Choroid plexus epithelial cell (primary cell): ENCODE measurements around the gene ZNF683.
"Not testable (repeated sequence)": the region's sequence is repeated elsewhere in the genome, so short reads cannot be mapped to it uniquely, and the experiment has no call there.

Experiments
- DNase-seq: peaks from one replicate; pipeline ENCODE4 v3.0.0-alpha.2; 2010; ENCODE audit warnings: low read depth
- H3K4me3 ChIP-seq: 2 replicates; pipeline ENCODE4 v1.5.1; 2011; ENCODE audit warnings: low read depth, mild to moderate bottlenecking, control low read depth, low read length, moderate library complexity
- CTCF ChIP-seq: conservative IDR thresholded peaks from 2 replicates; pipeline ENCODE4 v1.5.1; 2011; ENCODE audit warnings: low read depth, mild to moderate bottlenecking, control low read depth, inconsistent platforms, low read length, moderate library complexity

The ZNF683 gene

GRCh38 chr1:26372611-26373010 is at the start of gene ZNF683:
Gene ZNF683 (minus strand): TSS chr1:26372750. CDS start chr1:26368571, 4,179 bp downstream.
- H3K4me3 ChIP-seq, DNase-seq: not testable (repeated sequence)

- no peak overlapping the region for H3K4me3 ChIP-seq
- TF ChIP-seq CTCF, result no peak
- no peak for DNase-seq
Measured at GRCh38 chr1:26419494-26419893, 46.9 kb upstream of the ZNF683 start.

GRCh38 chr1:26418865-26419349 is 46.4 kb upstream of the ZNF683 start:
- no peak for TF ChIP-seq CTCF
- H3K4me3 ChIP-seq, result no peak overlapping the region
- DNase-seq, result peak; percentile 16

- TF ChIP-seq CTCF, result peak; percentile 93
- no peak overlapping the region for H3K4me3 ChIP-seq
- DNase-seq, result peak; percentile 82
Measured at GRCh38 chr1:26417111-26417759, 44.7 kb upstream of the ZNF683 start.

GRCh38 chr1:26413031-26413430 is 40.5 kb upstream of the ZNF683 start:
- no peak for DNase-seq
- no peak overlapping the region for H3K4me3 ChIP-seq
- TF ChIP-seq CTCF, result no peak

- no peak for TF ChIP-seq CTCF
- DNase-seq, result no peak
- H3K4me3 ChIP-seq, result no peak overlapping the region
Measured at GRCh38 chr1:26412180-26412840, 39.8 kb upstream of the ZNF683 start.

GRCh38 chr1:26411624-26412074 is 39.1 kb upstream of the ZNF683 start:
- no peak overlapping the region for H3K4me3 ChIP-seq
- DNase-seq, result no peak
- no peak for TF ChIP-seq CTCF
